GM23248 (cell line): Measurements from ENCODE around the gene WIPF1.

Source experiments
- EZH2 ChIP-seq: fragments of 200-600 bp; sonication (generic); IDR thresholded peaks from 2 replicates; pipeline ENCODE4 v1.6.1; 2018; ENCODE audit warnings: antibody characterized with exemption, mild to moderate bottlenecking; ENCODE audit not compliant: insufficient read depth, poor library complexity, severe bottlenecking
- EZH2phosphoT487 ChIP-seq: fragments of 200-600 bp; sonication (generic); IDR thresholded peaks from 2 replicates; pipeline ENCODE4 v1.6.1; 2018; ENCODE audit warnings: antibody characterized with exemption, moderate library complexity, mild to moderate bottlenecking, low read depth; ENCODE audit not compliant: insufficient read depth

GRCh38 chr2:174587579-174587978, 10.0 kb downstream of the WIPF1 start:
- TF ChIP-seq EZH2 (no peak), EZH2phosphoT487 (no peak)
